LNCAP (cell line): Measurements from ENCODE around the gene DDAH1.

Experiments used
- TF ChIP-seq, protein P1 (sequence below): fragments of 450-650 bp; IDR thresholded peaks from 2 replicates; pipeline ENCODE4 v1.5.1; 2017; ENCODE audit warnings: mild to moderate bottlenecking

DDAH1 gene

DNA sequence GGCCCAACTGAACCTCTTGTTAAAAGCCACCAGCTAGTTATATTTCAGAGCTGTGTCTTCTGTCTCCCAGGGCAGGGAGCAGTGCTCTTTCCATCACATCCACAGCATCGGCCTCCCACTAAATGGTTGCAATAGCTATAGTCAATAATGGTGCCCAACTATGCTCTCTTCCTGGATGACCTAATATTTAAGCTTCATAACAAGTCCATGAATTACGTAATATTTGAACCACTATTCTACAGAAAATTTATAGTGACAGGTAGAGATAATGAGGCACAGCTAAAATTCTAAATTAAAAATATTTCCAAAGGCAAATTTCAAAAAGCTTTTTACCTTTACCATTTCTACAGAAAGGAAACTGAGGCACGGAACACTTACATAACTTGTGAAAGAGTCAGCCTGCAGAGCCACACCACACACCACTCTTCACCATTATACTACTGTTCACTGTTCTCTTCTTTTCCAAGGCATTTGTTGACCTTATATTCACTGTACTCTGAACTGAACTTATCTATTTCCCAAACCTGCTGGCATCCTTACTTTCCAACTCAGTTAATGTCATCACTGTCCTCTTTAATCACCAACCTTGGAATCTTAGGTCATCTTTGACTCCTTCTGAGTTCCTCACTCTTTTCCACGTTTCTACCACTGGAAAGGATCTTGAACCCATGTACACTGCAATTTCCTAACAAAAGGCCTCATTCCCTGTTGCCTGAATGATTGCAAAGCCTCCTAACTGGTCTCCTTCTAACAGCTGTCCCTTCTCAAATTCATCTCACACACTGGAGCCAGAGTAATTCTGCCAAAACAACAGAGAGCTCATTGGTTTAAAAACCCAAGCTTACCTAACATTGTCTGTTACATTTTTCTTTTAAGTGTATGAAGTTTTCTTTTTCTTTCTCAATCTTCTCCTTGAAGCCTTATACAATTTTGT, 85.5 kb downstream of the DDAH1 start:
- TF ChIP-seq, protein P1, sequence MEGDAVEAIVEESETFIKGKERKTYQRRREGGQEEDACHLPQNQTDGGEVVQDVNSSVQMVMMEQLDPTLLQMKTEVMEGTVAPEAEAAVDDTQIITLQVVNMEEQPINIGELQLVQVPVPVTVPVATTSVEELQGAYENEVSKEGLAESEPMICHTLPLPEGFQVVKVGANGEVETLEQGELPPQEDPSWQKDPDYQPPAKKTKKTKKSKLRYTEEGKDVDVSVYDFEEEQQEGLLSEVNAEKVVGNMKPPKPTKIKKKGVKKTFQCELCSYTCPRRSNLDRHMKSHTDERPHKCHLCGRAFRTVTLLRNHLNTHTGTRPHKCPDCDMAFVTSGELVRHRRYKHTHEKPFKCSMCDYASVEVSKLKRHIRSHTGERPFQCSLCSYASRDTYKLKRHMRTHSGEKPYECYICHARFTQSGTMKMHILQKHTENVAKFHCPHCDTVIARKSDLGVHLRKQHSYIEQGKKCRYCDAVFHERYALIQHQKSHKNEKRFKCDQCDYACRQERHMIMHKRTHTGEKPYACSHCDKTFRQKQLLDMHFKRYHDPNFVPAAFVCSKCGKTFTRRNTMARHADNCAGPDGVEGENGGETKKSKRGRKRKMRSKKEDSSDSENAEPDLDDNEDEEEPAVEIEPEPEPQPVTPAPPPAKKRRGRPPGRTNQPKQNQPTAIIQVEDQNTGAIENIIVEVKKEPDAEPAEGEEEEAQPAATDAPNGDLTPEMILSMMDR = no peak

DNA sequence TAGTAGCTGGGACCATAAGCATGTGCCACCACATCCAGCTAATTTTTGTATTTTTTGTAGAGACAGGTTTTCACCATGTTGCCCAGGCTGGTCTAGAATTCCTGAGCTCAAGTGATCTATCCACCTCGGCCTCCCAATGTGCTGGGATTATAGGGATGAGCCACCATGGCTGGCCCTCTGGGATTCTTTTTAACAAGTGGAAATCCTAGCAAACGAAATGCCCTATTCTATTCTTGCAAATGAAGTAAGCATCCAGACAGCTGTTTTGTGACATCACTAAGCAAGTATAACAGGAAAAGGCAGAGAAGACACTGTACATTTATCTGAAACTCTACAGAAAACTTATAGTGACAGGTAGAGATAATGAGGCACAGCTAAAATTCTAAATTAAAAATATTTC, 86.4 kb downstream of the DDAH1 start:
- TF ChIP-seq, protein P1 = no peak

DNA sequence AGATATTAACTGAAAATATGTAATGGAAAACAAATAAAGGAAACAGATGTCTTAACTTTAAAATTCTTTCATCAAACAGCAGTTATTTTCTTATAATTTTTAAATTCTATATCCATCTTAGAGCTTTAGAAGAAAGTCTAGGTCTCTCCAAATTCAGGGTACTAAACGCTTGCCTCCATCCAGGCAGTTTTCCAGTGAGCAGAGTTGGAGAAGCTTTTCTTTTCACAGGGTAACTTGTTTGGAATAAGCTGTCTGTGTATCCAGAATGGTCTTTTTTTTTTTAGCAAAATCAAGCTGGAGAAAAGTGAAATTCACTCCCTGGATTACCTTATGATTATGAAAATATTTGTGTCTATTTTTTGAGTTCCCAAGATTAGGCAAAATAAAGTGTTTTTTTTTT, 88.6 kb downstream of the DDAH1 start:
- TF ChIP-seq, protein P1 = no peak

DNA sequence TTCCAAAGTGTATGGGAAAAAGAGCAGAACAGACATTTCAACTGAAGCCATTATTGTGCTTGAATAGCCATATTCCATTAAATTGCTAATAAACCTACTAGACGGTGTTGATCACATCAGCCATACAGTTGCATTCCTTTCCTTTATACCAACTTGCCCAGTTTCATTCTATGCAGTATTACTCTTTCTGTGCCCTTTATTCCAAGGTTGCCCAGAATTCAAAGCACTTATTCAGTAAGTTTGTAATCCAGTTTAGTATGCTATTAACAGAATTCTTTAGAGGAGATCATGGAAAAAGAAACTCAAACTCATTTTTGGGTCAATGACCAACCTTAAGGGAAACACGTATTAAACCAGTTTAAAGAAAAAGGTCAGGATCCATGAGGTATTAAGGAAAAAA, 89.5 kb downstream of the DDAH1 start:
- TF ChIP-seq, protein P1 = no peak

DNA sequence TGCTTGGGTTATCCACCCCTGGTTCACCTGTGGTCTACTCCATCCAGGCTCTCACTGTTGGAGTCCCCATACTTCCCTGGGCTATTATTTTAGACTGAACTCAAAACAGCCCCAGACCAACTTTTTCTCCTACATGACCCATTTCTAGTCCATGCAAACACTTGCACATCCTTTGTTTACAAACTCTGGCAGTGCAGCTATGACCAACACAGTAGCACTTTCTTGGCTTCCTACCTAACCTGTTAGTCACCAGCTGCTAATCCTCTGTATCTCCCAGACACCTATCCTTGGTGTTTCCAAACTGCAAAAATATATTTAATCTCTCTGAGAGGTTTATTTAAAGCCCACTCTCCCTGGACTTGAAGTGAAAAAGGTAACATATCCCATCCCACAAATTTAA, 90.8 kb downstream of the DDAH1 start:
- TF ChIP-seq, protein P1 = no peak

DNA sequence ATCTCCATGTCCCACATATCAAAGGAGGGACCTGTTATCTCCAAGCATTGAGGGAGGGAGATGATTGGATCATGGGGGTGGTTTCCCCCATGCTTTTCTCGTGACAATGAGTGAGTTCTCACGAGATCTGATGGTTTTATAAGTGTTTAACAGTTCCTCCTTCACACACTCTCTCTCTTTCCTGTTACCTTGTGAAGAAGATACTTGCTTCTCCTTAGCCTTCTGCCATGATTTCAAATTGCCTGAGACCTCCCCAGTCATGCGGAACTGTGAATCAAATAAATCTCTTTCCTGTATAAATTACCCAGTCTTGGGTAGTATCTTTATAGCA, 91.6 kb downstream of the DDAH1 start:
- TF ChIP-seq, protein P1 = no peak

DNA sequence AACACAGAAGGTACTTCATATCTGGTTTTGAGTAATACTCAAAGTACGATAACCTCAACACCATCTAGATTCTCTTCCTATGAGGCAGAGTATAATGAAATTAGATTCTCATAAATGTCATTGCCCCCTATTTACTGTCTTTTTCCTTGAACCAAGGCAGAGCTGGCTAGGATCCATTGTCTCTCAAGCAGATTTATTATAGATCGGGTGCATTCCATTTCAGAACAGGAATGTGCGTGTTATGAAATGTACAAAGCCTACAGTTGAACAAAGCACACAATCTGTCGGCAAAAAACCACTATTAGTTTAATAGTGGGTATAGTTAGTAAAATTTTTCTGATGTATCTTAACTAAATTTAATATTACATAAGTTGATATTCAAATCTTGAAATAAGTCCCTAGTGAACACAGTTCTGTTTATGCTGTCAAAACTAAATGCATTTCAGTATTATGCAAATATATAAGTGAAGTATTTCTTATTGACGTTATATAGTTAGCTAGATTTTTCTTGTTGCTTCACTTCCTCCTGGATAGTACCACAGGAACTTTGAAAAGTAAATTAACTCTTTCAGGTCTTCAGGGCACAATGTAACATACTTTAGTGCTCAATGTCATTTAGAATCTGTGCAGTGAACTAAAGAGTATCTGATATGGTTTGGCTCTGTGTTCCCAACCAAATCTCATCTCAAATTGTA, 92.1 kb downstream of the DDAH1 start:
- TF ChIP-seq, protein P1 = no peak
